Neural progenitor cell (in vitro differentiated cells): ENCODE results near the gene ATL3. TPM values are rescaled to one million over a fixed set of nuclear protein-coding genes. Genes with fewer than 3 reads are reported as not detected.

Experiments
- DNase-seq: peaks from one replicate; pipeline ENCODE4 v3.0.0-alpha.2; 2016; ENCODE audit warnings: low spot score
- H2AFZ ChIP-seq: fragments of 200-600 bp; sonication (generic); replicated peaks from 2 replicates; pipeline ENCODE4 v1.6.1; 2016; ENCODE audit warnings: antibody characterized with exemption
- H3F3A ChIP-seq: fragments of 200-600 bp; sonication (generic); 2 replicates; pipeline ENCODE4 v1.6.1; 2016; ENCODE audit warnings: antibody characterized with exemption, low read depth
- H3K27ac ChIP-seq: fragments of 200-600 bp; sonication (generic); 2 replicates; pipeline ENCODE4 v1.5.1; 2016; ENCODE audit warnings: mild to moderate bottlenecking
- H3K27me3 ChIP-seq: fragments of 200-600 bp; sonication (generic); 2 replicates; pipeline ENCODE4 v1.6.1; 2016; ENCODE audit warnings: mild to moderate bottlenecking, moderate library complexity
- H3K36me3 ChIP-seq: fragments of 200-600 bp; sonication (generic); 2 replicates; pipeline ENCODE4 v1.5.1; 2016
- H3K4me1 ChIP-seq: fragments of 200-600 bp; sonication (generic); 2 replicates; pipeline ENCODE4 v1.6.1; 2016; ENCODE audit warnings: mixed run types
- H3K4me2 ChIP-seq: fragments of 200-600 bp; sonication (generic); 2 replicates; pipeline ENCODE4 v1.6.1; 2016
- H3K4me3 ChIP-seq: fragments of 200-600 bp; sonication (generic); 2 replicates; pipeline ENCODE4 v1.5.1; 2016
- H3K79me2 ChIP-seq: fragments of 200-600 bp; sonication (generic); 2 replicates; pipeline ENCODE4 v1.6.1; 2016; ENCODE audit warnings: low read depth
- H3K9ac ChIP-seq: fragments of 200-600 bp; sonication (generic); 2 replicates; pipeline ENCODE4 v1.6.1; 2016
- H3K9me3 ChIP-seq: fragments of 200-600 bp; sonication (generic); 2 replicates; pipeline ENCODE4 v1.5.1; 2016; ENCODE audit warnings: low read depth
- H4K20me1 ChIP-seq: fragments of 200-600 bp; sonication (generic); 2 replicates; pipeline ENCODE4 v1.6.1; 2016; ENCODE audit warnings: low read depth
- H3K27ac Mint-ChIP-seq: 3 replicates; pipeline ENCODE4 v1.8.0; 2021; ENCODE audit warnings: mixed read lengths
- H3K27me3 Mint-ChIP-seq: 2 replicates; pipeline ENCODE4 v1.8.0; 2022; ENCODE audit warnings: low read depth, mild to moderate bottlenecking, inconsistent platforms, moderate library complexity, mixed read lengths; ENCODE audit not compliant: insufficient read depth
- H3K36me3 Mint-ChIP-seq: 3 replicates; pipeline ENCODE4 v1.8.0; 2021; ENCODE audit warnings: mixed read lengths
- H3K4me1 Mint-ChIP-seq: 3 replicates; pipeline ENCODE4 v1.8.0; 2021; ENCODE audit warnings: mixed read lengths
- H3K4me3 Mint-ChIP-seq: 3 replicates; pipeline ENCODE4 v1.8.0; 2021; ENCODE audit warnings: mild to moderate bottlenecking, moderate library complexity, mixed read lengths
- H3K9me3 Mint-ChIP-seq: 3 replicates; pipeline ENCODE4 v1.8.0; 2020; ENCODE audit warnings: mixed read lengths
- CTCF ChIP-seq: fragments of 200-600 bp; sonication (generic); IDR thresholded peaks from 2 replicates; pipeline ENCODE4 v1.5.1; 2017; ENCODE audit warnings: antibody characterized with exemption, mild to moderate bottlenecking
- EZH2 ChIP-seq: fragments of 200-600 bp; sonication (generic); IDR thresholded peaks from 2 replicates; pipeline ENCODE4 v1.6.1; 2017; ENCODE audit warnings: antibody characterized with exemption, mild to moderate bottlenecking, moderate library complexity
- EZH2phosphoT487 ChIP-seq: fragments of 200-600 bp; sonication (generic); IDR thresholded peaks from 2 replicates; pipeline ENCODE4 v1.6.1; 2017; ENCODE audit warnings: antibody characterized with exemption
- total RNA-seq: library from RNA; depleted of rRNA; stranded (reverse); fragments of >200 nt; gene quantifications from 2 replicates; pipeline ENCODE4 v1.2.3, GENCODE V29; 2015; ENCODE audit warnings: low replicate concordance

The ATL3 gene
- 18.5 and 19.5 TPM in 2 replicates for total RNA-seq

- H3F3A ChIP-seq: peaks cover 20% of the 10 kb centered on the region
- Mint-ChIP-seq H3K4me3 (peak within 1 kb of the TSS; percentile 81), H3K9me3 (no peaks in the 10 kb centered on the region), H3K36me3 (peaks cover 4% of the 10 kb centered on the region), H3K4me1 (peaks cover 9% of the 10 kb centered on the region), H3K27ac (no peak within 1 kb of the TSS), H3K27me3 (peaks cover 4% of the 10 kb centered on the region)
- H2AFZ ChIP-seq: peak within 1 kb of the TSS; percentile 77
- peak within 1 kb of the TSS; percentile 58 for H3K4me3 ChIP-seq
- no peak for TF ChIP-seq CTCF
- no peak for TF ChIP-seq EZH2
- peak; percentile 37 for TF ChIP-seq EZH2phosphoT487
- H3K27me3 ChIP-seq: no peaks in the 10 kb centered on the region
- peak within 1 kb of the TSS; percentile 79 for H3K4me2 ChIP-seq
- peak; percentile 98 for DNase-seq
- H3K4me1 ChIP-seq: peaks cover 7% of the 10 kb centered on the region
- H3K27ac ChIP-seq: no peak within 1 kb of the TSS
- H3K36me3 ChIP-seq: no peaks in the 10 kb centered on the region
- no peak within 1 kb of the TSS for H3K9ac ChIP-seq
- no peaks in the 10 kb centered on the region for H3K9me3 ChIP-seq
- peaks cover 17% of the 10 kb centered on the region for H4K20me1 ChIP-seq
- H3K79me2 ChIP-seq: peaks cover 41% of the 10 kb centered on the region
Observed at GRCh38 chr11:63671322-63672155, at the start of gene ATL3. Gene ATL3 (minus strand): TSS chr11:63671376. CDS start chr11:63671335, 41 bp downstream.

- peaks cover 96% of the 10 kb centered on the region for H3K79me2 ChIP-seq
- Mint-ChIP-seq H3K27ac (no peak overlapping the region), H3K9me3 (no peaks in the 10 kb centered on the region), H3K36me3 (no peaks in the 10 kb centered on the region), H3K4me3 (no peak overlapping the region), H3K27me3 (no peaks in the 10 kb centered on the region), H3K4me1 (peaks cover 3% of the 10 kb centered on the region)
- peaks cover 85% of the 10 kb centered on the region for H4K20me1 ChIP-seq
- H3F3A ChIP-seq: peaks cover 10% of the 10 kb centered on the region
- H3K9me3 ChIP-seq: no peaks in the 10 kb centered on the region
- H3K4me1 ChIP-seq: no peaks in the 10 kb centered on the region
- H3K36me3 ChIP-seq: no peaks in the 10 kb centered on the region
- H3K9ac ChIP-seq: no peak overlapping the region
- TF ChIP-seq CTCF (no peak), EZH2phosphoT487 (no peak), EZH2 (no peak)
- DNase-seq: no peak
- H3K27me3 ChIP-seq: no peaks in the 10 kb centered on the region
- H3K4me2 ChIP-seq: no peak overlapping the region
- no peak overlapping the region for H3K4me3 ChIP-seq
- H3K27ac ChIP-seq: no peak overlapping the region
- H2AFZ ChIP-seq: no peak overlapping the region
Observed at GRCh38 chr11:63720611-63721010, 49.4 kb upstream of the ATL3 start.

- peaks cover 96% of the 10 kb centered on the region for H3K79me2 ChIP-seq
Observed at GRCh38 chr11:63719987-63720386, 48.8 kb upstream of the ATL3 start.

More at GRCh38 chr11:63719987-63720386, 48.8 kb upstream of the ATL3 start:
- no peak overlapping the region for H3K27ac ChIP-seq
- TF ChIP-seq EZH2 (no peak), CTCF (no peak), EZH2phosphoT487 (no peak)
- H4K20me1 ChIP-seq: peaks cover 85% of the 10 kb centered on the region
- no peak overlapping the region for H3K4me2 ChIP-seq
- H3K4me3 ChIP-seq: no peak overlapping the region
- no peaks in the 10 kb centered on the region for H3K36me3 ChIP-seq
- H3K4me3 Mint-ChIP-seq: no peak overlapping the region
- no peak overlapping the region for H2AFZ ChIP-seq
- peaks cover 3% of the 10 kb centered on the region for H3K4me1 Mint-ChIP-seq
- H3K36me3 Mint-ChIP-seq: no peaks in the 10 kb centered on the region
- H3K4me1 ChIP-seq: no peaks in the 10 kb centered on the region
- peaks cover 8% of the 10 kb centered on the region for H3F3A ChIP-seq
- no peaks in the 10 kb centered on the region for H3K9me3 Mint-ChIP-seq
- DNase-seq: no peak
- no peaks in the 10 kb centered on the region for H3K9me3 ChIP-seq
- no peaks in the 10 kb centered on the region for H3K27me3 ChIP-seq
- no peak overlapping the region for H3K27ac Mint-ChIP-seq
- H3K27me3 Mint-ChIP-seq: no peaks in the 10 kb centered on the region
- H3K9ac ChIP-seq: no peak overlapping the region
